Breast epithelium (tissue), 3 donors: Measurements from ENCODE around the gene RIGI.

Source experiments
- CTCF ChIP-seq, 3 donors: fragments of 450-650 bp; IDR thresholded peaks; one replicate each; pipeline ENCODE4 v1.5.1; 2016 to 2017; ENCODE audit warnings: antibody characterized with exemption in 3 of 3, mild to moderate bottlenecking in 3 of 3, moderate library complexity in 3 of 3
- POLR2A ChIP-seq: fragments of 450-650 bp; IDR thresholded peaks from one replicate; pipeline ENCODE4 v1.6.1; 2016; ENCODE audit warnings: antibody characterized with exemption, mild to moderate bottlenecking, moderate library complexity

- TF ChIP-seq POLR2A (no peak), CTCF (IDR thresholded peaks at IDR 0.05) (no peak)
Observed at GRCh38 chr9:32524892-32525708, 896 bp downstream of the RIGI start.
